HEK293 (cell line): ENCODE results near the gene MYL2.
"Not testable (repeated sequence)": the region's sequence is repeated elsewhere in the genome, so short reads cannot be mapped to it uniquely, and the experiment has no call there.

ENCODE experiments used
- CTCF ChIA-PET: fragments of 350-600 bp; formaldehyde crosslinking; extraction: SDS; loops from one replicate; lab custom pipeline; 2021; ENCODE audit warnings: antibody characterized with exemption; lab: Yijun Ruan, JAX
- POLR2A ChIA-PET: fragments of 300-600 bp; formaldehyde crosslinking; extraction: SDS; loops from one replicate; lab custom pipeline; 2020; ENCODE audit warnings: antibody characterized with exemption, inconsistent platforms; lab: Yijun Ruan, JAX
- H3K27ac ChIP-seq: fragments of 200-500 bp; sonication (Bioruptor generic); 2 replicates; pipeline ENCODE4 v1.5.1; 2014; ENCODE audit warnings: low read depth, low read length, control low read depth, inconsistent platforms; ENCODE audit errors: extremely low read depth
- H3K36me3 ChIP-seq, 2 experiments: fragments of 200-500 bp in 1 of 2; sonication (Bioruptor generic) in 1 of 2; 1 replicate in 1 of 2; 2 replicates in 1 of 2; pipeline ENCODE4 v1.5.1; 2014 to 2017; ENCODE audit warnings: inconsistent platforms in 2 of 2, low read length in 2 of 2; ENCODE audit not compliant: control insufficient read depth in 2 of 2, insufficient read depth in 1 of 2
- H3K4me1 ChIP-seq: fragments of 200-500 bp; sonication (Bioruptor generic); 2 replicates; pipeline ENCODE4 v1.5.1; 2014; ENCODE audit warnings: mild to moderate bottlenecking, low read length, inconsistent platforms; ENCODE audit not compliant: control insufficient read depth, insufficient read depth
- H3K4me3 ChIP-seq: 2 replicates; pipeline ENCODE4 v1.5.1; 2011; ENCODE audit warnings: low read depth, mild to moderate bottlenecking, control low read depth, low read length, moderate library complexity
- H3K9me3 ChIP-seq: fragments of 200-500 bp; sonication (Bioruptor generic); 2 replicates; pipeline ENCODE4 v1.5.1; 2014; ENCODE audit warnings: low read depth, low read length, inconsistent platforms; ENCODE audit not compliant: control insufficient read depth, insufficient read depth
- PRDM6 ChIP-seq: fragments of 450-650 bp; formaldehyde crosslinking; IDR thresholded peaks from 2 replicates; pipeline ENCODE4 v1.5.1; 2017; ENCODE audit warnings: missing biosample characterization, missing genetic modification characterization
- REPIN1 ChIP-seq: fragments of 450-650 bp; formaldehyde crosslinking; IDR thresholded peaks from 2 replicates; pipeline ENCODE4 v1.5.1; 2017; ENCODE audit warnings: missing biosample characterization, missing genetic modification characterization, low read depth
- ZNF16 ChIP-seq: fragments of 450-650 bp; formaldehyde crosslinking; IDR thresholded peaks from 2 replicates; pipeline ENCODE4 v1.5.1; 2016; ENCODE audit warnings: low read depth, missing biosample characterization, missing genetic modification characterization
- ZNF266 ChIP-seq: fragments of 450-650 bp; formaldehyde crosslinking; IDR thresholded peaks from 2 replicates; pipeline ENCODE4 v1.5.1; 2016; ENCODE audit warnings: missing biosample characterization, missing genetic modification characterization, low read depth
- ZNF488 ChIP-seq: fragments of 450-650 bp; formaldehyde crosslinking; IDR thresholded peaks from 2 replicates; pipeline ENCODE4 v1.5.1; 2016; ENCODE audit warnings: missing biosample characterization, missing genetic modification characterization
- ZNF544 ChIP-seq: fragments of 450-650 bp; formaldehyde crosslinking; IDR thresholded peaks from 2 replicates; pipeline ENCODE4 v1.5.0; 2017; ENCODE audit warnings: missing biosample characterization, missing genetic modification characterization
- ZNF560 ChIP-seq: fragments of 450-650 bp; formaldehyde crosslinking; IDR thresholded peaks from 2 replicates; pipeline ENCODE4 v1.5.1; 2017; ENCODE audit warnings: missing biosample characterization, missing genetic modification characterization, borderline replicate concordance
- ZNF610 ChIP-seq: fragments of 450-650 bp; formaldehyde crosslinking; IDR thresholded peaks from 2 replicates; pipeline ENCODE4 v1.5.1; 2016; ENCODE audit warnings: missing biosample characterization, missing genetic modification characterization, borderline replicate concordance
- ZNF670 ChIP-seq: fragments of 450-650 bp; formaldehyde crosslinking; IDR thresholded peaks from 2 replicates; pipeline ENCODE4 v1.5.1; 2016; ENCODE audit warnings: missing biosample characterization, missing genetic modification characterization, low read depth
- ZNF704 ChIP-seq: fragments of 450-650 bp; formaldehyde crosslinking; IDR thresholded peaks from 2 replicates; pipeline ENCODE4 v1.5.1; 2016; ENCODE audit warnings: missing biosample characterization, missing genetic modification characterization

Gene MYL2

GRCh38 chr12:110960795-110961194 lies 40.4 kb upstream of the MYL2 start (continued):
- no peak for TF ChIP-seq ZNF488 (tag by site-specific recombination)
- no peak for TF ChIP-seq ZNF610 (tag by site-specific recombination)

- H3K36me3 ChIP-seq = no peaks in the 10 kb centered on the region
- ChIA-PET POLR2A (no interaction called here), CTCF (interaction anchor here (0.6 kb wide), 1 partner anchor 66 kb away, joined by 3 read pairs; no protein-coding TSS in a partner anchor)
- no peaks in the 10 kb centered on the region for H3K4me1 ChIP-seq
- no peaks in the 10 kb centered on the region for H3K9me3 ChIP-seq
- H3K27ac ChIP-seq = no peak overlapping the region
- H3K4me3 ChIP-seq = no peak overlapping the region
- TF ChIP-seq ZNF704 (tag by site-specific recombination) (no peak), ZNF560 (no peak), ZNF670 (tag by site-specific recombination) (no peak), PRDM6 (tag by site-specific recombination) (no peak), ZNF266 (tag by site-specific recombination) (no peak), REPIN1 (tag by site-specific recombination) (no peak), ZNF16 (tag by site-specific recombination) (no peak)
These were observed 37.3 kb upstream of the MYL2 start for GRCh38 chr12:110957652-110958051.

- no peak overlapping the region for H3K27ac ChIP-seq
- H3K4me3 ChIP-seq = no peak overlapping the region
- no peaks in the 10 kb centered on the region for H3K4me1 ChIP-seq
- no peaks in the 10 kb centered on the region for H3K36me3 ChIP-seq
- POLR2A ChIA-PET = no interaction called here
- CTCF ChIA-PET = no interaction called here
- TF ChIP-seq ZNF544 (tag by site-specific recombination) = no peak
- no peaks in the 10 kb centered on the region for H3K9me3 ChIP-seq
These were observed 36.8 kb upstream of the MYL2 start for GRCh38 chr12:110957159-110957558.

- CTCF ChIA-PET = not testable (repeated sequence)
These were observed 30.5 kb upstream of the MYL2 start for GRCh38 chr12:110950867-110951266.

GRCh38 chr12:110950466-110950865 lies 30.1 kb upstream of the MYL2 start:
- H3K4me3 ChIP-seq, H3K27ac ChIP-seq, H3K9me3 ChIP-seq, H3K4me1 ChIP-seq, H3K36me3 ChIP-seq, CTCF ChIA-PET: not testable (repeated sequence)
- POLR2A ChIA-PET = interaction anchor here (0.6 kb wide), 1 partner anchor 49 kb away, joined by 3 read pairs; no protein-coding TSS in a partner anchor

More at GRCh38 chr12:110950867-110951266, 30.5 kb upstream of the MYL2 start:
- H3K4me1 ChIP-seq, H3K36me3 ChIP-seq, H3K9me3 ChIP-seq, H3K4me3 ChIP-seq, H3K27ac ChIP-seq: not testable (repeated sequence)
- POLR2A ChIA-PET = interaction anchor here (0.6 kb wide), 1 partner anchor 49 kb away, joined by 3 read pairs; no protein-coding TSS in a partner anchor
